ENCODE measurements around the gene DENND4B. TPM values are rescaled to one million over a fixed set of nuclear protein-coding genes. Genes with fewer than 3 reads are reported as not detected.
A peak's percentile ranks its signal among the peaks of the same experiment; 100 is the strongest.

The DENND4B gene
- total and polyA plus RNA-seq, 2 of the 4 experiments (the other 2 are of a cell fraction), result 1.8 to 25.2 TPM

- H3K23ac ChIP-seq (ENCODE audit: low read depth, low read length), result peak overlapping the region; percentile 85
- H2BK15ac ChIP-seq (ENCODE audit: low read depth, low read length), result peak overlapping the region; percentile 60; the same call in 1 of the 3 replicates
- H3K4me1 ChIP-seq (ENCODE audit: control insufficient read depth, insufficient read depth, low read length), result peaks cover 9% of the 10 kb centered on the region
- H2AK5ac ChIP-seq (ENCODE audit: low read depth, low read length), result peak overlapping the region; percentile 80
- H4K8ac ChIP-seq (ENCODE audit: low read depth in 2 of 2, low read length in 2 of 2), result peak overlapping the region; percentile 57 to 60; a peak in 2 of 4 replicates
- no peak overlapping the region for H3K4me2 ChIP-seq (ENCODE audit: low read depth, low read length)
- H2BK5ac ChIP-seq (ENCODE audit: low read depth, low read length, poor library complexity, severe bottlenecking), result no peak overlapping the region
- in situ Hi-C loops (cut with MboI; ENCODE audit: low sequenced_read_pairs) (no loop called here), intact Hi-C loops (cut with micrococcal nuclease) (loop anchor here (10.0 kb wide), 1 partner anchor 134 kb away; no protein-coding TSS in a partner anchor), dilution Hi-C loops (cut with HindIII; ENCODE audit: low sequenced_read_pairs, unreplicated experiment) (no loop called here)
- H3K4ac ChIP-seq (ENCODE audit: low read depth, low read length), result peak overlapping the region; percentile 58
- H3K27me3 ChIP-seq (ENCODE audit: control insufficient read depth, insufficient read depth, low read length), result no peaks in the 10 kb centered on the region
- H3K56ac ChIP-seq (ENCODE audit: extremely low read depth, insufficient read depth, low read length), result no peak overlapping the region; the same call in 1 of the 2 replicates
- peaks cover 28% of the 10 kb centered on the region for H3K36me3 ChIP-seq (ENCODE audit: control insufficient read depth, insufficient read depth, low read length)
- no peak overlapping the region for H3K9ac ChIP-seq (ENCODE audit: low read depth, low read length)
- no peak overlapping the region for H3K18ac ChIP-seq (ENCODE audit: low read depth, low read length)
- H3K27ac ChIP-seq (ENCODE audit: insufficient read depth, low read length), result peak overlapping the region; percentile 14; the same call in 1 of the 2 replicates
- WGBS, 2 experiments (ENCODE audit: extremely low coverage in 2 of 2, insufficient read length in 1 of 2), result no CpG with 5 or more reads among the region's 4 CpGs
- no peak overlapping the region for H4K91ac ChIP-seq (ENCODE audit: insufficient read depth, low read depth, low read length)
- no peak overlapping the region for H2BK20ac ChIP-seq (ENCODE audit: low read depth, low read length)
- ChIA-PET POLR2A (ENCODE audit: unreplicated experiment) (interaction anchor here (0.6 kb wide), 1 partner anchor 518 kb away, joined by 3 read pairs; no protein-coding TSS in a partner anchor), CTCF (interaction anchor here (0.6 kb wide), 2 partner anchors 10 to 577 kb away, joined by 3 read pairs; no protein-coding TSS in a partner anchor)
- H3K9me3 ChIP-seq (ENCODE audit: control insufficient read depth, insufficient read depth, low read length), result no peaks in the 10 kb centered on the region
- H2BK120ac ChIP-seq (ENCODE audit: low read depth, low read length), result peak overlapping the region; percentile 56
- H3K4me3 ChIP-seq (ENCODE audit: insufficient read depth, low read depth, low read length), result no peak overlapping the region
- H4K20me1 ChIP-seq (ENCODE audit: insufficient read depth, low read length), result peaks cover 6% of the 10 kb centered on the region; the same call in 1 of the 2 replicates
- H2AK9ac ChIP-seq (replicated peaks; ENCODE audit: low read depth, low read length, poor library complexity), result peak overlapping the region; percentile 45
- H3K9me1 ChIP-seq (ENCODE audit: insufficient read depth, low read length), result peaks cover 6% of the 10 kb centered on the region
- H2AFZ ChIP-seq (replicated peaks; ENCODE audit: low read length, poor library complexity), result peak overlapping the region; percentile 75
- ATAC-seq (ENCODE audit: low read depth), result peak; percentile 32
- H4K5ac ChIP-seq (ENCODE audit: low read depth, low read length), result no peak overlapping the region
- peak overlapping the region; percentile 72; the same call in 1 of the 2 replicates for H3K14ac ChIP-seq (replicated peaks; ENCODE audit: low read depth, low read length)
- peak; percentile 59 for DNase-seq
- H3K79me1 ChIP-seq (ENCODE audit: low read depth in 1 of 2, low read length in 2 of 2), result peaks cover 0 to 11% of the 10 kb centered on the region in 2 experiments; a peak in 2 of 4 replicates
- BruUV-seq (replicated peaks), result no TSS peak
- no peak for TF ChIP-seq RCOR1 (IDR thresholded peaks at IDR 0.05; ENCODE audit: insufficient replicate concordance, low read length)
- TF ChIP-seq, protein P1, sequence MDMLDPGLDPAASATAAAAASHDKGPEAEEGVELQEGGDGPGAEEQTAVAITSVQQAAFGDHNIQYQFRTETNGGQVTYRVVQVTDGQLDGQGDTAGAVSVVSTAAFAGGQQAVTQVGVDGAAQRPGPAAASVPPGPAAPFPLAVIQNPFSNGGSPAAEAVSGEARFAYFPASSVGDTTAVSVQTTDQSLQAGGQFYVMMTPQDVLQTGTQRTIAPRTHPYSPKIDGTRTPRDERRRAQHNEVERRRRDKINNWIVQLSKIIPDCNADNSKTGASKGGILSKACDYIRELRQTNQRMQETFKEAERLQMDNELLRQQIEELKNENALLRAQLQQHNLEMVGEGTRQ (IDR thresholded peaks at IDR 0.05; ENCODE audit: low read depth, low read length), result no peak
- TF ChIP-seq CEBPB (IDR thresholded peaks at IDR 0.05; ENCODE audit: low read depth, low read length), result no peak
- TF ChIP-seq BHLHE40 (IDR thresholded peaks at IDR 0.05; ENCODE audit: low read depth, low read length), result no peak
- no peak for TF ChIP-seq NFE2L2 (IDR thresholded peaks at IDR 0.05; ENCODE audit: low read depth, low read length)
- TF ChIP-seq RFX5 (IDR thresholded peaks at IDR 0.05; ENCODE audit: low read depth, low read length), result no peak
- no peak for TF ChIP-seq CHD1 (IDR thresholded peaks at IDR 0.05; ENCODE audit: low read depth, low read length)
- TF ChIP-seq FOS (IDR thresholded peaks at IDR 0.05; ENCODE audit: low read depth, low read length), result no peak
- TF ChIP-seq MXI1 (IDR thresholded peaks at IDR 0.05; ENCODE audit: borderline replicate concordance, low read depth, low read length), result no peak
- no peak for TF ChIP-seq MAZ (IDR thresholded peaks at IDR 0.05; ENCODE audit: borderline replicate concordance, low read depth, low read length)
- TF ChIP-seq RAD21 (IDR thresholded peaks at IDR 0.05; ENCODE audit: low read length), result no peak
- TF ChIP-seq, protein P2, sequence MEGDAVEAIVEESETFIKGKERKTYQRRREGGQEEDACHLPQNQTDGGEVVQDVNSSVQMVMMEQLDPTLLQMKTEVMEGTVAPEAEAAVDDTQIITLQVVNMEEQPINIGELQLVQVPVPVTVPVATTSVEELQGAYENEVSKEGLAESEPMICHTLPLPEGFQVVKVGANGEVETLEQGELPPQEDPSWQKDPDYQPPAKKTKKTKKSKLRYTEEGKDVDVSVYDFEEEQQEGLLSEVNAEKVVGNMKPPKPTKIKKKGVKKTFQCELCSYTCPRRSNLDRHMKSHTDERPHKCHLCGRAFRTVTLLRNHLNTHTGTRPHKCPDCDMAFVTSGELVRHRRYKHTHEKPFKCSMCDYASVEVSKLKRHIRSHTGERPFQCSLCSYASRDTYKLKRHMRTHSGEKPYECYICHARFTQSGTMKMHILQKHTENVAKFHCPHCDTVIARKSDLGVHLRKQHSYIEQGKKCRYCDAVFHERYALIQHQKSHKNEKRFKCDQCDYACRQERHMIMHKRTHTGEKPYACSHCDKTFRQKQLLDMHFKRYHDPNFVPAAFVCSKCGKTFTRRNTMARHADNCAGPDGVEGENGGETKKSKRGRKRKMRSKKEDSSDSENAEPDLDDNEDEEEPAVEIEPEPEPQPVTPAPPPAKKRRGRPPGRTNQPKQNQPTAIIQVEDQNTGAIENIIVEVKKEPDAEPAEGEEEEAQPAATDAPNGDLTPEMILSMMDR (conservative IDR thresholded peaks at IDR 0.05; ENCODE audit: low read depth, low read length), result no peak
- no peak for TF ChIP-seq SMC3 (IDR thresholded peaks at IDR 0.05; ENCODE audit: low read depth, low read length)
- TF ChIP-seq POLR2A (IDR thresholded peaks at IDR 0.05; ENCODE audit: low read depth, low read length), result no peak
- TF ChIP-seq MAFK (IDR thresholded peaks at IDR 0.05; ENCODE audit: low read depth, low read length), result no peak
Measured at GRCh38 chr1:153928791-153929341, 17.7 kb downstream of the DENND4B start.
